ENCODE measurements around the gene RAI1.

RAI1 gene

DNA sequence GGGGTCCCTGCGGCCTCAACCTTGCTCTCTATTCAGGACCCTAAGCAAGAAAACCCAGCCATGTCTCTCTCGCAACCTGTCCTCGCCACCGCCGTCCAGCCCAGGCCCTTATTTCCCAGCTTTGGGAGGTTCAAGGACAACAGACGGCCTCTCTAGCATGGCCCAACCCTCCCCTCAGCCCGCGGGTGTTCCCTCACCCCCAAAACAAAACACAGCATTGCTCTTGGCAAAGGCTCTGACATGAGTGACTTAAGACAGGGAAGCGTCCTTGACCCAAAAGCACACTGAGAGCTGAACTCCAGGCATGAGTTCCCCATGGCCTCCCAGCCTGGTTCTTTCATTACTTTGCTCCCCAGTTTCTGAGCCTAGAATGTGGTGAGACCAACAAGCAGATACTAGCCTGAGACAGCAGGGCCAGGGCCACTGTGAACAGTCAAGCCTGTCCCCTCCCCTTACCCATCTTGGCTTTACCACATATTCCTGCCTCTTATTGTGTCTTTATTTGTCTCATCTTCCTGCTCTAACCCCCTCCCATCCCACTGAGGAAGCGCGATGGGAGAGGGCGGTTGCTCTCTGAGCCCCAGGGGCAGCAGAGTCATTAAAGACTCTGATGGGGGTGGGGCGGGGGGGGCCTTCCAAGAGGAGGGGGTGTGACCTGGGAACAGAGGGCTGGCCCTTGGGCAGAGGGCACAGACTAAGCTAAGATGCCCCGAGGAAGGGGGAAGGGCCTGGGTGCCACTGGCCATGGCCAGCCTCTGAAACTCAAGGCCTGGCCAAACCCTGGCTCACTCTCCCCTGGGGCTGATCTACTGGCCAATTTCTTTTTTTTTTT lies 143.7 kb downstream of the RAI1 start:
- Histone ChIP-seq H3K18ac (ENCODE audit: low read depth in 1 of 2, low read length in 2 of 2) (peak overlapping the region; percentile 91 to 93), H3K4me1 (ENCODE audit: control insufficient read depth, insufficient read depth, low read depth, low read length) (peaks cover 47% of the 10 kb centered on the region), H3K23ac (ENCODE audit: low read length in 2 of 2) (peak overlapping the region in 1 of 2 experiments; percentile 51), H3K79me1 (replicated peaks; ENCODE audit: low read length, poor library complexity, severe bottlenecking) (peaks cover 63% of the 10 kb centered on the region), H3K36me3 (ENCODE audit: control insufficient read depth in 1 of 2, insufficient read depth in 2 of 2, low read depth in 1 of 2, low read length in 2 of 2) (peaks cover 23 to 25% of the 10 kb centered on the region in 2 experiments), H3K4ac (ENCODE audit: low read depth in 1 of 2, low read length in 2 of 2) (peak overlapping the region; percentile 98 to 99), H3K4me2 (ENCODE audit: low read length, poor library complexity, severe bottlenecking) (no peak overlapping the region), H2BK12ac (ENCODE audit: low read length in 2 of 2) (peak overlapping the region; percentile 71 to 99), H3K14ac (ENCODE audit: low read length in 2 of 2) (peak overlapping the region in 1 of 2 experiments; percentile 38), H4K8ac (ENCODE audit: low read length) (peak overlapping the region; percentile 52), H3K4me3 (ENCODE audit: insufficient read depth in 1 of 2, low read depth in 1 of 2, low read length in 2 of 2) (peak overlapping the region in 1 of 2 experiments; percentile 36), H2BK5ac (ENCODE audit: low read depth, low read length, poor library complexity, severe bottlenecking) (no peak overlapping the region), H4K91ac (ENCODE audit: low read length) (peak overlapping the region; percentile 98), H3K9ac (ENCODE audit: low read length) (peak overlapping the region; percentile 78), H3K9me3 (ENCODE audit: control insufficient read depth, low read length) (no peaks in the 10 kb centered on the region), H3K27ac (ENCODE audit: low read length, poor library complexity, severe bottlenecking) (no peak overlapping the region), H3K27me3 (ENCODE audit: control insufficient read depth in 1 of 2, insufficient read depth in 1 of 2, low read length in 2 of 2) (no peaks in the 10 kb centered on the region), H2AK5ac (ENCODE audit: low read length, severe bottlenecking) (peak overlapping the region; percentile 94), H2AFZ (ENCODE audit: low read depth, low read length) (no peak overlapping the region), H2BK15ac (ENCODE audit: low read depth, poor library complexity, severe bottlenecking) (peak overlapping the region; percentile 98), H2BK120ac (ENCODE audit: low read depth, low read length) (peak overlapping the region; percentile 82)
- DNase-seq, result peak; percentile 37
- 68% methylated on average over 13 of the region's 14 CpGs for WGBS

GRCh38 chr17:17826342-17826713 lies 145.1 kb downstream of the RAI1 start:
- H3K9me3 ChIP-seq (ENCODE audit: control insufficient read depth, low read length), result no peaks in the 10 kb centered on the region
- no peak overlapping the region for H3K23ac ChIP-seq (ENCODE audit: low read length in 2 of 2)
- no peak overlapping the region for H2AK5ac ChIP-seq (ENCODE audit: low read length, severe bottlenecking)
- H3K4me3 ChIP-seq (ENCODE audit: insufficient read depth in 1 of 2, low read depth in 1 of 2, low read length in 2 of 2), result no peak overlapping the region
- H4K8ac ChIP-seq (ENCODE audit: low read length), result no peak overlapping the region
- H3K4me2 ChIP-seq (ENCODE audit: low read length, poor library complexity, severe bottlenecking), result no peak overlapping the region
- peaks cover 22 to 26% of the 10 kb centered on the region in 2 experiments for H3K36me3 ChIP-seq (ENCODE audit: control insufficient read depth in 1 of 2, insufficient read depth in 2 of 2, low read depth in 1 of 2, low read length in 2 of 2)
- H2BK15ac ChIP-seq (ENCODE audit: low read depth, poor library complexity, severe bottlenecking), result no peak overlapping the region
- H2BK12ac ChIP-seq (ENCODE audit: low read length in 2 of 2), result no peak overlapping the region
- no peak overlapping the region for H4K91ac ChIP-seq (ENCODE audit: low read length)
- DNase-seq, result no peak
- no peak overlapping the region for H2BK120ac ChIP-seq (ENCODE audit: low read depth, low read length)
- WGBS, result 97% methylated on average over 2 of the region's 2 CpGs
- H3K4ac ChIP-seq (ENCODE audit: low read depth in 1 of 2, low read length in 2 of 2), result no peak overlapping the region
- H3K18ac ChIP-seq (ENCODE audit: low read depth in 1 of 2, low read length in 2 of 2), result peak overlapping the region in 1 of 2 experiments; percentile 23
- H3K14ac ChIP-seq (ENCODE audit: low read length in 2 of 2), result no peak overlapping the region
- no peaks in the 10 kb centered on the region for H3K27me3 ChIP-seq (ENCODE audit: control insufficient read depth in 1 of 2, insufficient read depth in 1 of 2, low read length in 2 of 2)
- H2AFZ ChIP-seq (ENCODE audit: low read depth, low read length), result no peak overlapping the region
- H2BK5ac ChIP-seq (ENCODE audit: low read depth, low read length, poor library complexity, severe bottlenecking), result no peak overlapping the region
- H3K79me1 ChIP-seq (replicated peaks; ENCODE audit: low read length, poor library complexity, severe bottlenecking), result peaks cover 63% of the 10 kb centered on the region
- H3K9ac ChIP-seq (ENCODE audit: low read length), result no peak overlapping the region
- no peak overlapping the region for H3K27ac ChIP-seq (ENCODE audit: low read length, poor library complexity, severe bottlenecking)
- H3K4me1 ChIP-seq (ENCODE audit: control insufficient read depth, insufficient read depth, low read depth, low read length), result peaks cover 40% of the 10 kb centered on the region

DNA sequence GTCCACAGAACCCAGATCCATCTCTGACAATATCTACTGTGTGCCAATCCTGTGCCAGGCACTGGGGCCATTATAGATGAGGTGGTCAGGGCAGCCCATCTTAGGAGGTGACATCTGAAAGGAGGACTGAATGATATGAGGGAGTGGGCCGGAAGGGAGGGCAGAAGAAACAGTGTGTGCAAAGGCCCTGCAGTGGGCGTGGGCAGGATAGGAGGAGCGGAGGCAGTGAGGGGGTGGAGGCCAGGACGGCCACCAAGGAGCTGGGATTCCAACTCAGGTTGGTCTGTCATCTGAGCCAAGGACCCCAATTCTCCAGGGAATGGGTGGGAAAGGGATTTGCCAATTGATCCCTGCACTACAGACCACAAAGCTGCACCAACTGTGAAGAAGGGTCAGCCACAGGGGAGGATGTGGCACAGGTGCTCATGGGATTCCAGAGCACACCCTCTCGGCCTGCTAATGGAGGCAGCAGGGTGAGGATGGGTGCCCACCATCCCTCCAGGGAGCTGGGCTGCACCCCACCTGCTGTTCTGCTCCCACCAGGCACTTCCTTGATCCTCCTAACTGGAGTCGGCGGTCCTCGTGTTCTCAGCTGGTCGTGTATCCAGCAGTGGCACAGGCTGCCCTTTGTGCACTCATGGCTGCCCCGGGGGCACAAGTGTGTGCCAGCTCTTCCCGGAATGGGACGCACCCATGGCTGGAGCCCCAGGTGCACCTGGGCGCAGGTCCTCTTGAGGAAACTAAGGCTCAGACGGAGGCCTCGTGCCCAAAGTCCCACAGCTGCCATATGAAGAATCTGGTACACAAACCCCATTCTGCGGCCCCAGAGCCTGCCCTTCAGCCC lies 145.9 kb downstream of the RAI1 start:
- Histone ChIP-seq H3K18ac (ENCODE audit: low read depth in 1 of 2, low read length in 2 of 2) (peak overlapping the region in 1 of 2 experiments; percentile 23), H3K79me1 (replicated peaks; ENCODE audit: low read length, poor library complexity, severe bottlenecking) (peaks cover 63% of the 10 kb centered on the region), H2AFZ (ENCODE audit: low read depth, low read length) (no peak overlapping the region), H3K27ac (ENCODE audit: low read length, poor library complexity, severe bottlenecking) (no peak overlapping the region), H3K4me1 (ENCODE audit: control insufficient read depth, insufficient read depth, low read depth, low read length) (peaks cover 36% of the 10 kb centered on the region), H2BK12ac (ENCODE audit: low read length in 2 of 2) (no peak overlapping the region), H4K91ac (ENCODE audit: low read length) (no peak overlapping the region), H3K23ac (ENCODE audit: low read length in 2 of 2) (peak overlapping the region in 1 of 2 experiments; percentile 23), H3K27me3 (ENCODE audit: control insufficient read depth in 1 of 2, insufficient read depth in 1 of 2, low read length in 2 of 2) (no peaks in the 10 kb centered on the region), H3K4me3 (ENCODE audit: insufficient read depth in 1 of 2, low read depth in 1 of 2, low read length in 2 of 2) (no peak overlapping the region), H3K14ac (ENCODE audit: low read length in 2 of 2) (no peak overlapping the region), H3K4me2 (ENCODE audit: low read length, poor library complexity, severe bottlenecking) (no peak overlapping the region), H4K8ac (ENCODE audit: low read length) (no peak overlapping the region), H2AK5ac (ENCODE audit: low read length, severe bottlenecking) (no peak overlapping the region), H3K9me3 (ENCODE audit: control insufficient read depth, low read length) (no peaks in the 10 kb centered on the region), H3K36me3 (ENCODE audit: control insufficient read depth in 1 of 2, insufficient read depth in 2 of 2, low read depth in 1 of 2, low read length in 2 of 2) (peaks cover 23 to 32% of the 10 kb centered on the region in 2 experiments), H2BK120ac (ENCODE audit: low read depth, low read length) (no peak overlapping the region), H3K4ac (ENCODE audit: low read depth in 1 of 2, low read length in 2 of 2) (no peak overlapping the region), H2BK5ac (ENCODE audit: low read depth, low read length, poor library complexity, severe bottlenecking) (no peak overlapping the region), H3K9ac (ENCODE audit: low read length) (no peak overlapping the region), H2BK15ac (ENCODE audit: low read depth, poor library complexity, severe bottlenecking) (no peak overlapping the region)
- no peak for DNase-seq
- WGBS, result 93% methylated on average over 16 of the region's 16 CpGs
